Endodermal cell (in vitro differentiated cells): ENCODE data around the gene ABCA13. TPM values are rescaled to one million over a fixed set of nuclear protein-coding genes. Genes with fewer than 3 reads are reported as not detected.

ENCODE experiments used
- DNase-seq: peaks from one replicate; pipeline ENCODE4 v3.0.0-alpha.2; 2017
- H3K27ac ChIP-seq: 2 replicates; pipeline ENCODE4 v1.5.1; 2013; ENCODE audit warnings: mild to moderate bottlenecking, low read depth, low read length, moderate library complexity
- H3K27me3 ChIP-seq: 2 replicates; pipeline ENCODE4 v1.6.1; 2013; ENCODE audit warnings: mild to moderate bottlenecking, low read length, moderate library complexity; ENCODE audit not compliant: insufficient read depth, control insufficient read depth, poor library complexity, severe bottlenecking
- H3K36me3 ChIP-seq: 2 replicates; pipeline ENCODE4 v1.7.0; 2013; ENCODE audit warnings: mild to moderate bottlenecking, low read length, moderate library complexity; ENCODE audit not compliant: control insufficient read depth, insufficient read depth
- H3K4me1 ChIP-seq: one replicate; pipeline ENCODE4 v1.7.0; 2013; ENCODE audit warnings: low read length; ENCODE audit not compliant: control insufficient read depth, insufficient read depth
- H3K4me3 ChIP-seq: 2 replicates; pipeline ENCODE4 v1.5.1; 2013; ENCODE audit warnings: mild to moderate bottlenecking, low read length, moderate library complexity
- H3K9ac ChIP-seq: 2 replicates; pipeline ENCODE4 v1.6.1; 2013; ENCODE audit warnings: mild to moderate bottlenecking, low read length, moderate library complexity; ENCODE audit not compliant: poor library complexity, severe bottlenecking; ENCODE audit errors: extremely low read depth
- H3K9me3 ChIP-seq: 2 replicates; pipeline ENCODE4 v1.6.1; 2013; ENCODE audit warnings: mild to moderate bottlenecking, low read length, moderate library complexity; ENCODE audit not compliant: control insufficient read depth
- H3K27ac Mint-ChIP-seq: 2 replicates; pipeline ENCODE4 v1.8.0; 2020; ENCODE audit warnings: mixed read lengths
- H3K27me3 Mint-ChIP-seq: 2 replicates; pipeline ENCODE4 v1.8.0; 2021; ENCODE audit warnings: mild to moderate bottlenecking, mixed read lengths; ENCODE audit not compliant: insufficient read depth
- H3K36me3 Mint-ChIP-seq: 2 replicates; pipeline ENCODE4 v1.8.0; 2020; ENCODE audit warnings: low read depth, mixed read lengths
- H3K4me1 Mint-ChIP-seq: 2 replicates; pipeline ENCODE4 v1.8.0; 2020; ENCODE audit warnings: mixed read lengths
- H3K4me3 Mint-ChIP-seq: 2 replicates; pipeline ENCODE4 v1.8.0; 2020; ENCODE audit warnings: mild to moderate bottlenecking, moderate library complexity, mixed read lengths
- H3K9me3 Mint-ChIP-seq: 2 replicates; pipeline ENCODE4 v1.8.0; 2020; ENCODE audit warnings: mild to moderate bottlenecking, mixed read lengths
- CTCF ChIP-seq: fragments of 200-600 bp; sonication (generic); conservative IDR thresholded peaks from 2 replicates; pipeline ENCODE4 v1.5.0; 2021; ENCODE audit warnings: antibody characterized with exemption, mild to moderate bottlenecking
- WGBS, 2 experiments: methylation state at CpG; one replicate each; pipeline versions ENCODE4 v1.1.5 to v1.1.7; 2013; ENCODE audit warnings: missing lambda C conversion rate in 2 of 2, mixed read lengths in 1 of 2; ENCODE audit not compliant: insufficient coverage in 1 of 2, insufficient read length in 1 of 2; 5-methylcytosine and 5-hydroxymethylcytosine counted together
- total RNA-seq, 2 donors: library from RNA; stranded (reverse); fragmentation: NEBNext Ultra II Directional in 1 of 2; extraction: Animal tissue kit (Norgen Biotek cat#: 25700) in 1 of 2; gene quantifications; 2 replicates in 1 of 2; 3 replicates in 1 of 2; pipeline ENCODE4 v1.2.1, GENCODE V29; 2021

The ABCA13 gene
- total RNA-seq, 2 donors from 2014 or later, result 0.04 to 0.11 TPM

DNA sequence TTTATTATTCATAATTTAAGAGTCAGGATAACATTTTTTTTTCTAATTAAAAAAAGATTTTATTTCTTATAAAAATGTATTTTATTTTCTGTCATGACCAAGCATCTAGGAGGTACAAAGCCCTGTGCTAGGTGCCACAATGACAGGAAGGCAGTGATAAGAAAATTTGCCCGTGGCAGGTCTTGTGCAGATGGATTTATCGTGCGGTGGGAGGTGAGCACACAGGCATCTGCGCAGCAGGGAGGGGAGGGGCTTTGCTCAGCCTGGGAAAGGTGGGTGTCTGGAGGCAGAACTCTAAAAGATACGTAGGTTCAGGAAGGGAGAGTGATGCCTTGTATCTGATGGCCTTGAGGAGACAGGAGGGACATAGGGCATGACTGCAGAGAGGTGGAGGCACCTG is 115.6 kb downstream of the ABCA13 start:
- no peak for DNase-seq
- no peak for TF ChIP-seq CTCF
- H3K36me3 Mint-ChIP-seq, result no peaks in the 10 kb centered on the region
- no peak overlapping the region for H3K4me3 Mint-ChIP-seq
- H3K4me3 ChIP-seq, result no peak overlapping the region
- WGBS, 2 experiments, result 91 to 92% methylated on average over 5 of the region's 5 CpGs
- no peak overlapping the region for H3K27ac Mint-ChIP-seq
- H3K9me3 ChIP-seq, result no peaks in the 10 kb centered on the region
- H3K4me1 ChIP-seq, result no peaks in the 10 kb centered on the region
- no peaks in the 10 kb centered on the region for H3K9me3 Mint-ChIP-seq
- H3K27ac ChIP-seq, result no peak overlapping the region
- H3K9ac ChIP-seq, result no peak overlapping the region
- no peaks in the 10 kb centered on the region for H3K27me3 ChIP-seq
- no peaks in the 10 kb centered on the region for H3K4me1 Mint-ChIP-seq
- H3K36me3 ChIP-seq, result no peaks in the 10 kb centered on the region
- no peaks in the 10 kb centered on the region for H3K27me3 Mint-ChIP-seq

GRCh38 chr7:48289656-48290055 is 118.4 kb downstream of the ABCA13 start:
- no peaks in the 10 kb centered on the region for H3K27me3 Mint-ChIP-seq
- Histone ChIP-seq H3K9ac (no peak overlapping the region), H3K27ac (no peak overlapping the region), H3K36me3 (no peaks in the 10 kb centered on the region), H3K9me3 (no peaks in the 10 kb centered on the region), H3K4me3 (no peak overlapping the region), H3K4me1 (no peaks in the 10 kb centered on the region), H3K27me3 (no peaks in the 10 kb centered on the region)
- no peak for TF ChIP-seq CTCF
- H3K4me1 Mint-ChIP-seq, result no peaks in the 10 kb centered on the region
- H3K36me3 Mint-ChIP-seq, result no peaks in the 10 kb centered on the region
- no peak for DNase-seq
- no peak overlapping the region for H3K27ac Mint-ChIP-seq
- H3K4me3 Mint-ChIP-seq, result no peak overlapping the region
- no peaks in the 10 kb centered on the region for H3K9me3 Mint-ChIP-seq
- WGBS, 2 experiments, result 100% methylated on average over 1 of the region's 1 CpG; no CpG with 5 or more reads in 1 of the 2 experiments

GRCh38 chr7:48292949-48293348 is 121.7 kb downstream of the ABCA13 start:
- no peaks in the 10 kb centered on the region for H3K27me3 ChIP-seq
- no peaks in the 10 kb centered on the region for H3K9me3 ChIP-seq
- H3K9ac ChIP-seq, result no peak overlapping the region
- Mint-ChIP-seq H3K4me3 (no peak overlapping the region), H3K27me3 (no peaks in the 10 kb centered on the region), H3K9me3 (no peaks in the 10 kb centered on the region), H3K4me1 (no peaks in the 10 kb centered on the region), H3K27ac (no peak overlapping the region), H3K36me3 (no peaks in the 10 kb centered on the region)
- H3K27ac ChIP-seq, result no peak overlapping the region
- H3K4me1 ChIP-seq, result no peaks in the 10 kb centered on the region
- H3K36me3 ChIP-seq, result no peaks in the 10 kb centered on the region
- H3K4me3 ChIP-seq, result no peak overlapping the region
- DNase-seq, result no peak
- WGBS, 2 experiments, result 78% methylated on average over 2 of the region's 4 CpGs; no CpG with 5 or more reads in 1 of the 2 experiments
- no peak for TF ChIP-seq CTCF
